Measurements from ENCODE around the gene YWHAQ. TPM values are rescaled to one million over a fixed set of nuclear protein-coding genes. Genes with fewer than 3 reads are reported as not detected.
A peak's percentile ranks its signal among the peaks of the same experiment; 100 is the strongest.

YWHAQ gene
- polyA plus RNA-seq, 2 of the 4 experiments (the other 2 are of a cell fraction) = 661 to 833 TPM

- ChIA-PET POLR2A (interaction anchor here (2.6 kb wide), 1 partner anchor 15 kb away, joined by 9 read pairs; the partner anchor contains the start of gene ADAM17), CTCF (interaction anchor here (1.0 to 7.1 kb wide), 5 partner anchors 9 to 243 kb away, joined by 5 to 47 read pairs (median 6); partner anchors contain the start of gene ADAM17)
- H3K4me3 ChIP-seq = no peak overlapping the region
- no peaks in the 10 kb centered on the region for H3K9me3 ChIP-seq
- ATAC-seq = peak; percentile 47 to 73
- 88% methylated on average over 4 of the region's 4 CpGs for WGBS (ENCODE audit: missing lambda C conversion rate)
- 0 out of 6 replicates have a peak overlapping the region, but pooled peaks of 1 of the 2 experiments have one; percentile 2 for H3K27ac ChIP-seq
- no peak for DNase-seq (ENCODE audit: low read depth in 1 of 2, low spot score in 1 of 2)
- no peak for TF ChIP-seq KDM1A (IDR thresholded peaks at IDR 0.05; ENCODE audit: low read depth)
- TF ChIP-seq, protein P1, sequence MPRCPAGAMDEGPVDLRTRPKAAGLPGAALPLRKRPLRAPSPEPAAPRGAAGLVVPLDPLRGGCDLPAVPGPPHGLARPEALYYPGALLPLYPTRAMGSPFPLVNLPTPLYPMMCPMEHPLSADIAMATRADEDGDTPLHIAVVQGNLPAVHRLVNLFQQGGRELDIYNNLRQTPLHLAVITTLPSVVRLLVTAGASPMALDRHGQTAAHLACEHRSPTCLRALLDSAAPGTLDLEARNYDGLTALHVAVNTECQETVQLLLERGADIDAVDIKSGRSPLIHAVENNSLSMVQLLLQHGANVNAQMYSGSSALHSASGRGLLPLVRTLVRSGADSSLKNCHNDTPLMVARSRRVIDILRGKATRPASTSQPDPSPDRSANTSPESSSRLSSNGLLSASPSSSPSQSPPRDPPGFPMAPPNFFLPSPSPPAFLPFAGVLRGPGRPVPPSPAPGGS (IDR thresholded peaks at IDR 0.05) = no peak
- no peak for TF ChIP-seq MAFK (IDR thresholded peaks at IDR 0.05; ENCODE audit: partially characterized antibody)
- TF ChIP-seq POLR2AphosphoS2 (conservative IDR thresholded peaks at IDR 0.05; ENCODE audit: low read length) = no peak
- TF ChIP-seq HMGXB4 (CRISPR knock-in tag; IDR thresholded peaks at IDR 0.05; ENCODE audit: borderline replicate concordance) = no peak
- TF ChIP-seq, protein P2, sequence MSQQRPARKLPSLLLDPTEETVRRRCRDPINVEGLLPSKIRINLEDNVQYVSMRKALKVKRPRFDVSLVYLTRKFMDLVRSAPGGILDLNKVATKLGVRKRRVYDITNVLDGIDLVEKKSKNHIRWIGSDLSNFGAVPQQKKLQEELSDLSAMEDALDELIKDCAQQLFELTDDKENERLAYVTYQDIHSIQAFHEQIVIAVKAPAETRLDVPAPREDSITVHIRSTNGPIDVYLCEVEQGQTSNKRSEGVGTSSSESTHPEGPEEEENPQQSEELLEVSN (IDR thresholded peaks at IDR 0.05; ENCODE audit: borderline replicate concordance, low read depth) = no peak
- TF ChIP-seq CTCF (IDR thresholded peaks at IDR 0.05) = 0 out of 3 replicates have a peak, but pooled peaks have one; percentile 10
- TF ChIP-seq HOXB5 (CRISPR knock-in tag; IDR thresholded peaks at IDR 0.05) = no peak
- TF ChIP-seq FOSB (CRISPR knock-in tag; IDR thresholded peaks at IDR 0.05) = no peak
- peak in 1 of 2 experiments; percentile 21; a peak in 1 of 5 replicates for TF ChIP-seq RAD21 (conservative IDR thresholded peaks at IDR 0.05 in 1 of 2, IDR thresholded peaks at IDR 0.05 in 1 of 2)
- no peak overlapping the region for H3K4me2 ChIP-seq
- no peak for FAIRE-seq
- H3K4me1 ChIP-seq = peaks cover 18% of the 10 kb centered on the region
Observed at GRCh38 chr2:9570182-9571060, 60.4 kb downstream of the YWHAQ start.

DNA sequence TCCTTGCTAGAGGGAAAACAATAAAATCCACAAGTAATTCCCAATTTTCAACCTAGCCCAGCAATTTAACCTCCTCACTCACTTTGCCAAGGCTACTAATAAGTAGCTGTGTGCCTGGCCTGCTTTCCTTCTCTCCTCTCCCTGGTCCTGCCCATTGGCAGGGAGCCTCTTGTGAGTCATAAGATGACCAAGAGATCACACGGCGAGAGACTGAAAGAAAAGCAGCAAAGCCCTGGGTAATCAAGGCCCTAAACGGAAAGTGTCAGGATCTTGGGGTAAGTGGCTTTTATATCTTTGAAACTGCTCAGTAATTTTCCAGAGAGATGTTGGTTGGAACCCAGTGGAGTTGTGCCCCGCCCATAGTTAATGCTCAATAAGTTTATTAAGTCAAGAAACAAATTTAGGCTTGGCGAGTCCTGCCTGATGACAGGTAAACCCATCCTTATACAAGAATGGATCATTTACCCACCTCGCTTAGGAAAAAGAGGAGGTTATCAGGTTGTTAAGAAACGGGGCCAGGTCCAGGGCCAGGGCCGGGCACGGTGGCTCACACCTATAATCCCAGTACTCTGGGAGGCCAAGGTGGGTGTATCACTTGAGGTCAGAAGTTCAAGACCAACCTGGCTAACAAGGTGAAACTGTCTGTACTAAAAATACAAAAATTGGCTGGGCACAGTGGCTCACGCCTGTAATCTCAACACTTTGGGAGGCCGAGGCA, 65.2 kb downstream of the YWHAQ start:
- Histone ChIP-seq H3K4me1 (peaks cover 22% of the 10 kb centered on the region), H3K4me2 (peak overlapping the region; percentile 81), H3K4me3 (peak overlapping the region; percentile 19; the same call in 2 of the 3 replicates), H3K27ac (peak overlapping the region; percentile 79 to 89), H3K9me3 (no peaks in the 10 kb centered on the region)
- CTCF ChIA-PET = interaction anchor here (0.8 to 7.1 kb wide), 2 partner anchors 8 to 9 kb away, joined by 3 to 47 read pairs; partner anchors contain the start of gene ADAM17
- POLR2A ChIA-PET = interaction anchor here (0.6 to 2.6 kb wide), 3 partner anchors 10 to 65 kb away, joined by 5 to 26 read pairs (median 8); partner anchors contain the start of genes ADAM17 and YWHAQ
- DNase-seq (ENCODE audit: low read depth in 1 of 2, low spot score in 1 of 2) (peak; percentile 80 to 85), FAIRE-seq (no peak), ATAC-seq (peak; percentile 95 to 99)
- WGBS (ENCODE audit: missing lambda C conversion rate) = 34% methylated on average over 11 of the region's 11 CpGs
- no peak for TF ChIP-seq ESRRA (IDR thresholded peaks at IDR 0.05; ENCODE audit: borderline replicate concordance, low read length)
- no peak for TF ChIP-seq RNF2 (IDR thresholded peaks at IDR 0.05; ENCODE audit: borderline replicate concordance, low read depth)
- TF ChIP-seq CTCF (IDR thresholded peaks at IDR 0.05) = no peak
- peak; percentile 58 for TF ChIP-seq JUNB (IDR thresholded peaks at IDR 0.05)
- TF ChIP-seq, protein P3, sequence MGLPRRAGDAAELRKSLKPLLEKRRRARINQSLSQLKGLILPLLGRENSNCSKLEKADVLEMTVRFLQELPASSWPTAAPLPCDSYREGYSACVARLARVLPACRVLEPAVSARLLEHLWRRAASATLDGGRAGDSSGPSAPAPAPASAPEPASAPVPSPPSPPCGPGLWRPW (IDR thresholded peaks at IDR 0.05) = no peak
- no peak for TF ChIP-seq NR3C1 (IDR thresholded peaks at IDR 0.05)
- TF ChIP-seq TP53 (CRISPR knock-in tag; IDR thresholded peaks at IDR 0.05) = no peak
- TF ChIP-seq, protein P1 (IDR thresholded peaks at IDR 0.05) = no peak
- TF ChIP-seq, protein P4, sequence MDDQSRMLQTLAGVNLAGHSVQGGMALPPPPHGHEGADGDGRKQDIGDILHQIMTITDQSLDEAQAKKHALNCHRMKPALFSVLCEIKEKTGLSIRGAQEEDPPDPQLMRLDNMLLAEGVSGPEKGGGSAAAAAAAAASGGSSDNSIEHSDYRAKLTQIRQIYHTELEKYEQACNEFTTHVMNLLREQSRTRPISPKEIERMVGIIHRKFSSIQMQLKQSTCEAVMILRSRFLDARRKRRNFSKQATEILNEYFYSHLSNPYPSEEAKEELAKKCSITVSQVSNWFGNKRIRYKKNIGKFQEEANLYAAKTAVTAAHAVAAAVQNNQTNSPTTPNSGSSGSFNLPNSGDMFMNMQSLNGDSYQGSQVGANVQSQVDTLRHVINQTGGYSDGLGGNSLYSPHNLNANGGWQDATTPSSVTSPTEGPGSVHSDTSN (IDR thresholded peaks at IDR 0.05) = no peak
- TF ChIP-seq PHF8 (IDR thresholded peaks at IDR 0.05; ENCODE audit: borderline replicate concordance, low read depth) = no peak
- TF ChIP-seq CBX2 (IDR thresholded peaks at IDR 0.05; ENCODE audit: borderline replicate concordance, low read depth) = no peak
- no peak for TF ChIP-seq MAX (IDR thresholded peaks at IDR 0.05)
